ENCODE results near the gene PGLYRP4.
"Not testable (repeated sequence)": the region's sequence is repeated elsewhere in the genome, so short reads cannot be mapped to it uniquely, and the experiment has no call there.

The PGLYRP4 gene

GRCh38 chr1:153356392-153357075 is 7.9 kb upstream of the PGLYRP4 start:
- DNase-seq (ENCODE audit: low spot score), result no peak

- peak; percentile 56 for DNase-seq (ENCODE audit: low spot score)
Measured at GRCh38 chr1:153355445-153356071, 6.9 kb upstream of the PGLYRP4 start.

GRCh38 chr1:153354515-153355193 is 6.0 kb upstream of the PGLYRP4 start:
- DNase-seq (ENCODE audit: low spot score), result no peak

- DNase-seq (ENCODE audit: low spot score), result peak; percentile 59
Measured at GRCh38 chr1:153353226-153353947, 4.7 kb upstream of the PGLYRP4 start.

- peak; percentile 56 for DNase-seq (ENCODE audit: low spot score)
Measured at GRCh38 chr1:153352523-153352922, 3.9 kb upstream of the PGLYRP4 start.

GRCh38 chr1:153350321-153350957 is 1.8 kb upstream of the PGLYRP4 start:
- no peak for DNase-seq (ENCODE audit: low spot score)

- DNase-seq (ENCODE audit: low spot score), result no peak
Measured at GRCh38 chr1:153349363-153350320, 1.0 kb upstream of the PGLYRP4 start.

- no peak for DNase-seq (ENCODE audit: low spot score)
Measured at GRCh38 chr1:153347856-153348255, 785 bp downstream of the PGLYRP4 start.

- not testable (repeated sequence) for DNase-seq (ENCODE audit: low spot score)
Measured at GRCh38 chr1:153347049-153347448, 1.6 kb downstream of the PGLYRP4 start.

- DNase-seq (ENCODE audit: low spot score), result no peak
Measured at GRCh38 chr1:153346077-153346723, 2.4 kb downstream of the PGLYRP4 start.

GRCh38 chr1:153345187-153346076 is 3.2 kb downstream of the PGLYRP4 start:
- no peak for DNase-seq (ENCODE audit: low spot score)

GRCh38 chr1:153344718-153345025 is 4.0 kb downstream of the PGLYRP4 start:
- DNase-seq (ENCODE audit: low spot score), result no peak

GRCh38 chr1:153343811-153344717 is 4.6 kb downstream of the PGLYRP4 start:
- DNase-seq (ENCODE audit: low spot score), result no peak

GRCh38 chr1:153343040-153343681 is 5.5 kb downstream of the PGLYRP4 start:
- DNase-seq (ENCODE audit: low spot score), result no peak

- no peak for DNase-seq (ENCODE audit: low spot score)
Measured at GRCh38 chr1:153342178-153342577, 6.5 kb downstream of the PGLYRP4 start.

- no peak for DNase-seq (ENCODE audit: low spot score)
Measured at GRCh38 chr1:153341431-153341934, 7.2 kb downstream of the PGLYRP4 start.

GRCh38 chr1:153340356-153340755 is 8.3 kb downstream of the PGLYRP4 start:
- DNase-seq (ENCODE audit: low spot score), result no peak

- DNase-seq (ENCODE audit: low spot score), result no peak
Measured at GRCh38 chr1:153339802-153340201, 8.8 kb downstream of the PGLYRP4 start.
